ENCODE data around the gene PIGU.

GRCh38 chr20:34535857-34536256 lies 141.0 kb downstream of the PIGU start:
- no peak for TF ChIP-seq CTCF (IDR thresholded peaks at IDR 0.05 in 4 of 5, conservative IDR thresholded peaks at IDR 0.05 in 1 of 5)
- no peak for TF ChIP-seq POLR2A (IDR thresholded peaks at IDR 0.05)

Measured in gastrocnemius medialis (tissue), 4 donors.